Mucosa of descending colon (tissue), 3 donors: ENCODE data around the gene MAPK13. TPM values are rescaled to one million over a fixed set of nuclear protein-coding genes. Genes with fewer than 3 reads are reported as not detected.

Source experiments
- ATAC-seq: fragments of 200-7000 bp; cut with Tn5 transposase; one replicate; pipeline ENCODE4 v1.9.1; 2020; ENCODE audit warnings: mild to moderate bottlenecking, moderate library complexity
- DNase-seq, 3 donors: peaks; one replicate each; pipeline ENCODE4 v3.0.0-alpha.2; 2020
- H3K36me3 ChIP-seq: fragments of 200-600 bp; one replicate; pipeline ENCODE4 v1.8.0; 2021; ENCODE audit warnings: low read depth, mild to moderate bottlenecking
- H3K4me1 ChIP-seq: fragments of 200-600 bp; one replicate; pipeline ENCODE4 v1.8.0; 2021; ENCODE audit warnings: low read depth, mild to moderate bottlenecking
- H3K4me3 ChIP-seq: fragments of 200-600 bp; one replicate; pipeline ENCODE4 v1.8.0; 2021; ENCODE audit warnings: mild to moderate bottlenecking
- H3K9me3 ChIP-seq: fragments of 200-600 bp; one replicate; pipeline ENCODE4 v1.8.0; 2021; ENCODE audit warnings: mild to moderate bottlenecking
- intact Hi-C, 2 donors: fragments of 100-400 bp; cut with DNase I in 1 of 2; cut with micrococcal nuclease in 1 of 2; formaldehyde crosslinking; loops; one replicate each; pipeline versions ENCODE4 v1.11.0 to v1.11.1; 2022; cut with DNase I, micrococcal nuclease
- total RNA-seq, 3 donors: library from RNA; stranded (reverse); fragmentation: NEBNext Ultra II Directional in 2 of 3; extraction: Animal tissue kit (Norgen Biotek cat#: 25700) in 2 of 3; gene quantifications; one replicate each; pipeline versions ENCODE4 v1.2.1 to v1.2.4, GENCODE V29; 2021 to 2023
- TF ChIP-seq, protein P1 (sequence below): fragments of 200-600 bp; IDR thresholded peaks from one replicate; pipeline ENCODE4 v1.8.0; 2022; ENCODE audit warnings: antibody characterized with exemption, mild to moderate bottlenecking
- donor health status: DM: no; HTN: no; CAD: no; lungs with moderate emphysema.
- donor health status: DM: no; HTN: no; CAD: no.
- donor health status: DM: no; HTN: yes; CAD: no.

Gene MAPK13
- total RNA-seq, 3 donors from 2014 or later = 82.7 to 173 (median 157) TPM

DNA sequence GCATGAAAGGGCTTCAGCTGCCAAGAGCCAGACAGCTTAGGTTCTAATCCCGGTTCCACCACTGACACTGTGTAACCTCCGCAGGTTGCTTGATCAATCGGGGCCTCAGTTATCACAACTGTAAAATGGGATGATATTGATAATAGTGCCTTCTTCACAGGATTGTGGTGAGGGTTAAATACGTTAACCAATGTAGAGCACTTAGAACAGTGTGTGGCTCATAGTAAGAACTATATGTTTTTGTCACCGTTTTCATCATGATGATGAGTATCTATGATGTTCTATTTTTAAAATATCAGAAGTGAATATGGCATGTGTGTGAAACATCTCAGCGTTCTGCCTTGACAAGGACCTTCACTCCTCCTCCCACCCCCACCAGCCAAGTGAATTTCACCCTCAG lies 10.3 kb upstream of the MAPK13 start:
- Histone ChIP-seq H3K4me3 (no peak overlapping the region), H3K36me3 (no peaks in the 10 kb centered on the region), H3K4me1 (peaks cover 46% of the 10 kb centered on the region), H3K9me3 (no peaks in the 10 kb centered on the region)
- intact Hi-C loops = no loop called here
- DNase-seq (no peak), ATAC-seq (no peak)
- TF ChIP-seq, protein P1, sequence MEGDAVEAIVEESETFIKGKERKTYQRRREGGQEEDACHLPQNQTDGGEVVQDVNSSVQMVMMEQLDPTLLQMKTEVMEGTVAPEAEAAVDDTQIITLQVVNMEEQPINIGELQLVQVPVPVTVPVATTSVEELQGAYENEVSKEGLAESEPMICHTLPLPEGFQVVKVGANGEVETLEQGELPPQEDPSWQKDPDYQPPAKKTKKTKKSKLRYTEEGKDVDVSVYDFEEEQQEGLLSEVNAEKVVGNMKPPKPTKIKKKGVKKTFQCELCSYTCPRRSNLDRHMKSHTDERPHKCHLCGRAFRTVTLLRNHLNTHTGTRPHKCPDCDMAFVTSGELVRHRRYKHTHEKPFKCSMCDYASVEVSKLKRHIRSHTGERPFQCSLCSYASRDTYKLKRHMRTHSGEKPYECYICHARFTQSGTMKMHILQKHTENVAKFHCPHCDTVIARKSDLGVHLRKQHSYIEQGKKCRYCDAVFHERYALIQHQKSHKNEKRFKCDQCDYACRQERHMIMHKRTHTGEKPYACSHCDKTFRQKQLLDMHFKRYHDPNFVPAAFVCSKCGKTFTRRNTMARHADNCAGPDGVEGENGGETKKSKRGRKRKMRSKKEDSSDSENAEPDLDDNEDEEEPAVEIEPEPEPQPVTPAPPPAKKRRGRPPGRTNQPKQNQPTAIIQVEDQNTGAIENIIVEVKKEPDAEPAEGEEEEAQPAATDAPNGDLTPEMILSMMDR = no peak

DNA sequence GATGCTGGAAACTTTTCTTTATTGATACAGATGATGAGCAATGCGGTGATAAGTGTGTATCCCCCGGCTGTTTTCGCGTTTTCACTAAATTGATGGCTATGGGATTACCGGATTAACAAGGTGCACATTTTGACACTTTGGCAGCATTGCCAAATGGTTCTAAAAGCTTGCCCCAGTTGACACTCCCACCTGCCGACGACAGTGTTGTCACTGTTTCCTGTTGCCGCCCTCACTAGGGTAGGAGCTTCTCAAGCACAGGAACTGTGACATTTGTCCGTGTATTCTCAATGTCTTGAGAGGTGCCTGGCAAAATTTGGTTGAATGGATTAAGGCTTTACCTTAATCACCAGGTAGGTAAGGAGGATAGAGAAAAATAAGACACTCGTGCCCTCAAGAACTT lies 9.8 kb upstream of the MAPK13 start:
- no peaks in the 10 kb centered on the region for H3K36me3 ChIP-seq
- peaks cover 40% of the 10 kb centered on the region for H3K4me1 ChIP-seq
- intact Hi-C loops = no loop called here
- peak; percentile 73 to 82 (median 78) for DNase-seq
- TF ChIP-seq, protein P1 = no peak
- H3K9me3 ChIP-seq = no peaks in the 10 kb centered on the region
- peak; percentile 67 for ATAC-seq
- no peak overlapping the region for H3K4me3 ChIP-seq

- Histone ChIP-seq H3K4me3 (no peak overlapping the region), H3K36me3 (no peaks in the 10 kb centered on the region), H3K9me3 (no peaks in the 10 kb centered on the region), H3K4me1 (peaks cover 39% of the 10 kb centered on the region)
- peak; percentile 78 for ATAC-seq
- intact Hi-C loops = no loop called here
- TF ChIP-seq, protein P1 = no peak
- peak; percentile 85 to 89 (median 86) for DNase-seq
Observed at GRCh38 chr6:36120979-36121786, 9.1 kb upstream of the MAPK13 start.

GRCh38 chr6:36121787-36122494 lies 8.4 kb upstream of the MAPK13 start:
- DNase-seq (no peak), ATAC-seq (no peak)
- Histone ChIP-seq H3K36me3 (no peaks in the 10 kb centered on the region), H3K4me3 (no peak overlapping the region), H3K4me1 (peaks cover 40% of the 10 kb centered on the region), H3K9me3 (no peaks in the 10 kb centered on the region)
- intact Hi-C loops = no loop called here
- TF ChIP-seq, protein P1 = no peak

DNA sequence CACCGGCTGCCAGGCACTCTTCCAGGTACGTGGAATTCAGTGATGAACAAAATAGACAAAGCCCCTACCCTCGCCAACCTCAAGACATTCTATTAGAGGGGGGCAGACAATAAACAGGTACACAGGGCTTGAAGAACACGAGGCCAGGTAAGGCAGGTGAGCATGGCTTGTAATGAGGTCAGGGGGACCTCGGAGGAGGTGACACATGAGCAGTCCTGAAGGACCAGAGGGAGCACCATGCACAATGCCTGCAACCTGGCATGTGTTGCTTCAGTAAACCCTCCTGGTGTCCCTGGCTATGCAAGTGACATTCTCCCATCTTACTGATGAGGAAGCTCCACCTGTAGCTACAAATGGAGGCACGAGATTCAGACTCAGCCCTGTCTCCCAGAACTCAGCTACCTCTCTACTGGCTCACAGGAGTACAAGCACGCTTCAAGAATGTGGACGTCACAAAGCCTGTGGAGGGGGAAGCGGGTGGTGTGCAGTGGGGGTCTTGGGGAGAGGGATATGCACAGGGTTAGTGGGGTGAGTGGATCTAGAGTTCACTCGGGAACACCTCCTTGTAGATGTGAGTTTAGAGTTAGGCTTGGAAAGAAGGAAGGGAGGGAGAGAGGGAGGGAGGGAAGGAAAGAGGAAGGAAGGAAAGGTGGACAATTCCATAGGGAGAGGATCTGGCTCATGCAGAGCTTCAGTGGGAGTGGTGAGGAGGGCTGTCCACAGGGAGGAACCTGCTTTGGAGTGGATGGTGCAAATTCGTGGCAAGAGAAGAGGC lies 7.6 kb upstream of the MAPK13 start:
- H3K4me3 ChIP-seq = no peak overlapping the region
- intact Hi-C loops = no loop called here
- TF ChIP-seq, protein P1 = no peak
- peaks cover 41% of the 10 kb centered on the region for H3K4me1 ChIP-seq
- no peak for ATAC-seq
- H3K9me3 ChIP-seq = no peaks in the 10 kb centered on the region
- H3K36me3 ChIP-seq = no peaks in the 10 kb centered on the region
- DNase-seq = no peak
